GM15510 (cell line): ENCODE measurements around the gene HTR6.

ENCODE experiments used
- POLR2A ChIP-seq: IDR thresholded peaks from 3 replicates; pipeline ENCODE4 v1.6.1; 2011; ENCODE audit warnings: borderline replicate concordance; ENCODE audit not compliant: insufficient read length; ENCODE audit errors: extremely low read depth

Gene HTR6

GRCh38 chr1:19632211-19632610, 32.5 kb upstream of the HTR6 start:
- no peak for TF ChIP-seq POLR2A

GRCh38 chr1:19633106-19633505, 31.6 kb upstream of the HTR6 start:
- TF ChIP-seq POLR2A = no peak

DNA sequence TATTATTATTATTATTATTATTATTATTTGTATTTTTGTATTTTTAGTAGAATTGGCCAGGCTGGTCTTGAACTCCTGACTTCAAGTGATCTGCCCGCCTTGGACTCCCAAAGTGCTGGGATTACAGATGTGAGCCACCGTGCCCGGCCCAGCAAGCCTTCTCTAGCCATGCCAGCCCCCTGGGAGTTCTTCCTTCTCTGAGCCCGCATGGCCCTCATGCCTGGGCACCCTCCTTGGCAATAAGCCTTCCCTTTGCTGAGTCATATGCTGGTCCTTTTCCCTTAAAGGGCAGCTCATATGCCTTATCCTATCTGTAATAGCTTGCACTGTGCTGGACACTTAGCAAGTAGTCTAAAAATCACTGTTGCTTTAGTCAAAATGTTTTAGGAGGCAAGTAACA, 29.0 kb upstream of the HTR6 start:
- TF ChIP-seq POLR2A = no peak

GRCh38 chr1:19636065-19636464, 28.6 kb upstream of the HTR6 start:
- no peak for TF ChIP-seq POLR2A

- TF ChIP-seq POLR2A = no peak
These were observed 27.1 kb upstream of the HTR6 start for GRCh38 chr1:19637606-19638005.

- no peak for TF ChIP-seq POLR2A
These were observed 24.7 kb upstream of the HTR6 start for GRCh38 chr1:19639999-19640362.

- TF ChIP-seq POLR2A = no peak
These were observed 24.0 kb upstream of the HTR6 start for GRCh38 chr1:19640363-19641316.

GRCh38 chr1:19643121-19643520, 21.6 kb upstream of the HTR6 start:
- TF ChIP-seq POLR2A = no peak

GRCh38 chr1:19643602-19644394, 20.9 kb upstream of the HTR6 start, which contains the start of gene NBL1:
TSS of gene NBL1 (plus strand) at chr1:19644311. CDS start at chr1:19655031, 10,720 bp downstream.
- TF ChIP-seq POLR2A = no peak

- TF ChIP-seq POLR2A = no peak
These were observed 20.3 kb upstream of the HTR6 start for GRCh38 chr1:19644395-19644680.

GRCh38 chr1:19644681-19645410, 19.8 kb upstream of the HTR6 start:
- no peak for TF ChIP-seq POLR2A

DNA sequence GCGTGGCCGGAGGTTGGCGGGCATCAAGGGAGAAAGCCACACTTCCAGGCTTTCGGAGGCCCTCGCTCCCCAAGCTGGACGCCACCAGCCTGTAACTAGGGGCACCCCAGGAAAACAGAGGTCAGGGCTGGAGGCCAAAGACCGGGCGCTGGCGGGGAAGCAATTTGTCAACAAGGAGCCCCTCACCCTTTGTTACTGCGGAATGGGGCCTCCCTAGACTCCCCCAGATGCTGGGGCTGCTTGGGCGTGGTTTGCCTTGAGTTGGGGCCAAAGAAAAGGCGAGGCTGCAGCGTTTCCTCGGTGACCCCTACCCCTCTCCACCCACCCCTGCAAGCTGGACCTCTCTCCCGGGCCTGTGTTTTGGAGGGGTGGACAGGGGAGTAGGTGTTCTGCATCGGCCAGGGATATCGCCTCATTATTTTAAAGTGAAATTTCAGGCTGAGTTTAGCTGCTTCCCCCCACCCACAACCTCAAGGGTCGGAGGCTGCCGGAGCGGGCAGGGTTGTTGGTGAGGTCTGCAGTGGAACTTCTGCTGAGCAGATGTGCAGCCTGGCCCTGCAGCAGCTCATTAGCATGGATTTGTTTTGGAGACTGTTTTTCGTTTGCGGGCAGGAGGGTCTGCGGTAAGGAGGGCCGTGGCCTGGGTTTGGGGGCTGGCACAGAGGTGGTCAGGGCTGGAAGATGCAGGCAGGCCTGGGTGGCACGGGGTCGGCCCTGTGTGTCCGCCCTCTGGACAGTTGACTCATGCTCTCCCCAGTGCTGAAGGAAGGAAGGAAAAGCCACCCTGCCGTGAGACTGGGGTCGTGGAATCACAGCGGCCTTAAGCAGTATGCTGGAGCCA, 19.0 kb upstream of the HTR6 start:
- no peak for TF ChIP-seq POLR2A

DNA sequence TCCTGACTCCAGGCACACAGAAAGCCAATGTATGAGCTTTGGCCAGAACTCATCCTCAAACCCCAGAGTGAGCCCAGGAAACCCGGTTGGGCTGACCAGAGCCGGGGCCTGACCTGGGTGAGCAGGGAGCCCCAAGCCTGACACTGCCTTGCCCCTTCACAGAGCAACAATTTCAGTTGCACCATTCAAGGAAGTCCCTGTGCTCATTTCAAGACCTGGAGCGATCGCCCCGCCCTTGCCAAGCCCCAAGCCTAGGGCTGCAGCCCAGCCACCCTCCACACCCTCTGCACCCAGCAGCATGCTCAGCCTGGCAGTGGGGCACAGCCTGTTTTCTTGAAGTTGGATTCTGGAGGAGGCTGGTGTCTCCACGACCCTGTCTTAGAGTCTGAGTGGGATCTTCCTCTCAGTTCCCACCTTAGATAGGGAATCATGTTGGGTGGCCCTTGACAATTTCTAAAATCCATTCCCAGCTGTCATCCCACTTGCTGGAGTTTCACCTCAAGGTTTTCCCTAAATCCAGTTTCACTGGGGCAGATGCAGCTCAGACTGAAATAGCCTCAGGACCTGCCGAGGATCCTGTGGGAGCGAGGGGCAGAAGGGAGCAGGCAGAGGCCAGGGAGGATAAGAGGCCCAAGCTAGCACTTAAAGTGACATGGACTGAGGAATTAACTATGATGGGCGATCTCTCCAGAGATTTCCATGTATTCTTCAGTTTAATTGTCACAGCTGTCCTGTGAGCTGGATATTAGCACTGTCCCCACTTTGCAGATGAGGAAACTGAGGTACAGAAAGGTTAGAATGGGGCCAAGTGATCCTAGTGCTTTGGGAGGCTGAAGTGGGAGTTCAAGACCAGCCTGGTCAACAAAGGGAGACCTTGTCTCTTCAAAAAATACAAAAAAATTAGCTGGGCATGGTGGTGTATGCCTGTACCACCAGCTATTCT, 18.0 kb upstream of the HTR6 start:
- TF ChIP-seq POLR2A = no peak
